Measurements from ENCODE around the gene LMO2. TPM values are rescaled to one million over a fixed set of nuclear protein-coding genes. Genes with fewer than 3 reads are reported as not detected.

The LMO2 gene
- total and polyA plus RNA-seq, 2 of the 13 experiments (the other 11 are each of a cell fraction or from before 2014, with no cell fraction given), result not detected

DNA sequence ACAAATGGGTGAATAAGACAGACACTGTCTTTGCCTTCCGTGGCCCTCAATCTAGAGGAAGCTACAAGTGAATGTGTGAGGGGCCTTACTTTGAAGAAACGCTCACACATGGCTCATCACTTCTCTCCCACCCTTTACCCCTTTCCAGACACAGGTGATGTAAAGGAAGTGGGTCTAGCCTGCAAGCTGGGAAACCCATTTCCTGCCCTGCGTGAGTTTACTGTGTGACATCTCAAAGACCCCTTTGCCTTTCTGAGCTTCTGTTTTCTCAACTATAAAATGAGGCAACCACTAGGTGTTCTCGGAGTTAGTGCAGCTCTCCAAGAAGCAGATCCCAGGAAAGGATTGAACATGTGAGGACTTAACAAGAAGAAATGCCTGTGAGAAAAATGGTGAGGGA lies 43.1 kb upstream of the LMO2 start:
- CTCF ChIA-PET (ENCODE audit: low intra/inter-chr PET ratio, low total read pairs), result no interaction called here
- in situ Hi-C loops (cut with HindIII; ENCODE audit: extremely low pct_ligation_motif_present, low pct_unique_long_range_greater_than_20kb), result no loop called here
- FAIRE-seq (no peak), ATAC-seq (no peak), DNase-seq (ENCODE audit: low spot score) (no peak)
- WGBS (ENCODE audit: low lambda C conversion rate), result 20% methylated on average over 4 of the region's 4 CpGs
- Histone ChIP-seq H3K9ac (ENCODE audit: insufficient read depth, low read depth, low read length) (no peak overlapping the region), H3K4me1 (ENCODE audit: insufficient read depth, low read length) (no peaks in the 10 kb centered on the region), H2AFZ (ENCODE audit: low read length) (no peak overlapping the region), H3K9me3 (ENCODE audit: low read length) (no peaks in the 10 kb centered on the region), H3K79me2 (ENCODE audit: insufficient read depth, low read length) (no peaks in the 10 kb centered on the region), H4K20me1 (ENCODE audit: insufficient read depth, low read length) (no peaks in the 10 kb centered on the region), H3K36me3 (replicated peaks in 1 of 2; ENCODE audit: control insufficient read depth in 1 of 2, insufficient read depth in 2 of 2, low read length in 2 of 2) (no peaks in the 10 kb centered on the region), H3K4me2 (ENCODE audit: low read depth, low read length) (no peak overlapping the region), H3K27ac (ENCODE audit: extremely low read length, insufficient read depth, low read length) (no peak overlapping the region), H3K27me3 (ENCODE audit: control insufficient read depth in 1 of 2, insufficient read depth in 2 of 2, low read length in 2 of 2) (peaks cover 0 to 21% of the 10 kb centered on the region in 2 experiments; a peak in 3 of 5 replicates), H3K4me3 (replicated peaks in 1 of 3; ENCODE audit: insufficient read depth in 1 of 3, low read depth in 2 of 3, low read length in 3 of 3) (no peak overlapping the region)
- no TSS peak for BruUV-seq (replicated peaks)
- POLR2A ChIA-PET, result no interaction called here
- TF ChIP-seq ZNF431 (CRISPR knock-in tag; IDR thresholded peaks at IDR 0.05; ENCODE audit: borderline replicate concordance, low read depth) (no peak), ZBTB7B (CRISPR knock-in tag; IDR thresholded peaks at IDR 0.05) (no peak), SNRNP70 (IDR thresholded peaks at IDR 0.05; ENCODE audit: low read depth, low read length) (no peak), RCOR2 (CRISPR knock-in tag; IDR thresholded peaks at IDR 0.05) (no peak), JUND (CRISPR knock-in tag; IDR thresholded peaks at IDR 0.05) (no peak), MXD1 (CRISPR knock-in tag; IDR thresholded peaks at IDR 0.05) (no peak), STAG1 (CRISPR knock-in tag; IDR thresholded peaks at IDR 0.05) (no peak), RAD21 (CRISPR knock-in tag; IDR thresholded peaks at IDR 0.05) (no peak), TARDBP (CRISPR knock-in tag; IDR thresholded peaks at IDR 0.05) (no peak), PRPF4 (IDR thresholded peaks at IDR 0.05; ENCODE audit: low read depth, low read length, poor library complexity, severe bottlenecking) (no peak), NFE2L2 (IDR thresholded peaks at IDR 0.05; ENCODE audit: low read length) (no peak), ZNF44 (CRISPR knock-in tag; IDR thresholded peaks at IDR 0.05) (no peak), ARNTL (CRISPR knock-in tag; IDR thresholded peaks at IDR 0.05) (no peak), MAFF (IDR thresholded peaks at IDR 0.05; ENCODE audit: low read depth, low read length) (no peak)
- TF ChIP-seq, protein P1, sequence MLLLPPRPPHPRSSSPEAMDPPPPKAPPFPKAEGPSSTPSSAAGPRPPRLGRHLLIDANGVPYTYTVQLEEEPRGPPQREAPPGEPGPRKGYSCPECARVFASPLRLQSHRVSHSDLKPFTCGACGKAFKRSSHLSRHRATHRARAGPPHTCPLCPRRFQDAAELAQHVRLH (CRISPR knock-in tag; IDR thresholded peaks at IDR 0.05; ENCODE audit: borderline replicate concordance, low read depth), result no peak
- TF ChIP-seq, protein P2, sequence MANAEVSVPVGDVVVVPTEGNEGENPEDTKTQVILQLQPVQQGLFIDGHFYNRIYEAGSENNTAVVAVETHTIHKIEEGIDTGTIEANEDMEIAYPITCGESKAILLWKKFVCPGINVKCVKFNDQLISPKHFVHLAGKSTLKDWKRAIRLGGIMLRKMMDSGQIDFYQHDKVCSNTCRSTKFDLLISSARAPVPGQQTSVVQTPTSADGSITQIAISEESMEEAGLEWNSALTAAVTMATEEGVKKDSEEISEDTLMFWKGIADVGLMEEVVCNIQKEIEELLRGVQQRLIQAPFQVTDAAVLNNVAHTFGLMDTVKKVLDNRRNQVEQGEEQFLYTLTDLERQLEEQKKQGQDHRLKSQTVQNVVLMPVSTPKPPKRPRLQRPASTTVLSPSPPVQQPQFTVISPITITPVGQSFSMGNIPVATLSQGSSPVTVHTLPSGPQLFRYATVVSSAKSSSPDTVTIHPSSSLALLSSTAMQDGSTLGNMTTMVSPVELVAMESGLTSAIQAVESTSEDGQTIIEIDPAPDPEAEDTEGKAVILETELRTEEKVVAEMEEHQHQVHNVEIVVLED (CRISPR knock-in tag; IDR thresholded peaks at IDR 0.05; ENCODE audit: borderline replicate concordance), result no peak
- TF ChIP-seq, protein P3, sequence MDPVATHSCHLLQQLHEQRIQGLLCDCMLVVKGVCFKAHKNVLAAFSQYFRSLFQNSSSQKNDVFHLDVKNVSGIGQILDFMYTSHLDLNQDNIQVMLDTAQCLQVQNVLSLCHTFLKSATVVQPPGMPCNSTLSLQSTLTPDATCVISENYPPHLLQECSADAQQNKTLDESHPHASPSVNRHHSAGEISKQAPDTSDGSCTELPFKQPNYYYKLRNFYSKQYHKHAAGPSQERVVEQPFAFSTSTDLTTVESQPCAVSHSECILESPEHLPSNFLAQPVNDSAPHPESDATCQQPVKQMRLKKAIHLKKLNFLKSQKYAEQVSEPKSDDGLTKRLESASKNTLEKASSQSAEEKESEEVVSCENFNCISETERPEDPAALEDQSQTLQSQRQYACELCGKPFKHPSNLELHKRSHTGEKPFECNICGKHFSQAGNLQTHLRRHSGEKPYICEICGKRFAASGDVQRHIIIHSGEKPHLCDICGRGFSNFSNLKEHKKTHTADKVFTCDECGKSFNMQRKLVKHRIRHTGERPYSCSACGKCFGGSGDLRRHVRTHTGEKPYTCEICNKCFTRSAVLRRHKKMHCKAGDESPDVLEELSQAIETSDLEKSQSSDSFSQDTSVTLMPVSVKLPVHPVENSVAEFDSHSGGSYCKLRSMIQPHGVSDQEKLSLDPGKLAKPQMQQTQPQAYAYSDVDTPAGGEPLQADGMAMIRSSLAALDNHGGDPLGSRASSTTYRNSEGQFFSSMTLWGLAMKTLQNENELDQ (CRISPR knock-in tag; IDR thresholded peaks at IDR 0.05; ENCODE audit: borderline replicate concordance), result no peak
- intact Hi-C loops (cut with micrococcal nuclease; ENCODE audit: unreplicated experiment), result no loop called here
